ENCODE results near the gene FGF22.

Gene FGF22

DNA sequence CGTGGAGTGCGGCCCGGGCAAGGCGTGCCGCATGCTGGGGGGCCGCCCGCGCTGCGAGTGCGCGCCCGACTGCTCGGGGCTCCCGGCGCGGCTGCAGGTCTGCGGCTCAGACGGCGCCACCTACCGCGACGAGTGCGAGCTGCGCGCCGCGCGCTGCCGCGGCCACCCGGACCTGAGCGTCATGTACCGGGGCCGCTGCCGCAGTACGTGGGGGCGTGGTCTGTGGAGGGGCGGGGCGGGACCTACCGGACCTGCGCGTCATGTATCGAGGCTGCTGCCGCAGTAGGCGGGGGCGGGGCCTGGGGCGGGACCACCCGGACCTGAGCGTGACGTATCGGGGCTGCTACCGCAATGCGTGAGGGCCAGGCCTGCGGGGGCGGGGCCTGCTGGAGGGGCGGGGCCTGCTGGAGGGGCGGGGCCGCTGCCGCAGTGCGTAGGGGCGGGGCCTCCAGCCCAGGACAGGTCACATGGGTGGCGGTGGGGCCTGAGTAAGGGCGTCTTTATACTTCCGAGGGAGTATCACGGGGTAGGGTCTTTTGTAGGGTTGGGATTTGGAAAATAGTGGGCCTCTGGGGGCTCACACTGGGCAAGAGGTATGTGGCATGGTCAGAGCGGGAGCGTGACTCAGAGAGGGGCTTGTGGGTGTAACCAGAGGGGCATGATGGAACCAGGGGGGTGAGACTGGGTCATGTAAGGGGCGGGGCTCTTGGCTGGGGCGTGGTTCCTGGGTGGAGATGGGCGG, 40.8 kb downstream of the FGF22 start:
- peak; percentile 98 for DNase-seq (ENCODE audit: low read depth)

DNA sequence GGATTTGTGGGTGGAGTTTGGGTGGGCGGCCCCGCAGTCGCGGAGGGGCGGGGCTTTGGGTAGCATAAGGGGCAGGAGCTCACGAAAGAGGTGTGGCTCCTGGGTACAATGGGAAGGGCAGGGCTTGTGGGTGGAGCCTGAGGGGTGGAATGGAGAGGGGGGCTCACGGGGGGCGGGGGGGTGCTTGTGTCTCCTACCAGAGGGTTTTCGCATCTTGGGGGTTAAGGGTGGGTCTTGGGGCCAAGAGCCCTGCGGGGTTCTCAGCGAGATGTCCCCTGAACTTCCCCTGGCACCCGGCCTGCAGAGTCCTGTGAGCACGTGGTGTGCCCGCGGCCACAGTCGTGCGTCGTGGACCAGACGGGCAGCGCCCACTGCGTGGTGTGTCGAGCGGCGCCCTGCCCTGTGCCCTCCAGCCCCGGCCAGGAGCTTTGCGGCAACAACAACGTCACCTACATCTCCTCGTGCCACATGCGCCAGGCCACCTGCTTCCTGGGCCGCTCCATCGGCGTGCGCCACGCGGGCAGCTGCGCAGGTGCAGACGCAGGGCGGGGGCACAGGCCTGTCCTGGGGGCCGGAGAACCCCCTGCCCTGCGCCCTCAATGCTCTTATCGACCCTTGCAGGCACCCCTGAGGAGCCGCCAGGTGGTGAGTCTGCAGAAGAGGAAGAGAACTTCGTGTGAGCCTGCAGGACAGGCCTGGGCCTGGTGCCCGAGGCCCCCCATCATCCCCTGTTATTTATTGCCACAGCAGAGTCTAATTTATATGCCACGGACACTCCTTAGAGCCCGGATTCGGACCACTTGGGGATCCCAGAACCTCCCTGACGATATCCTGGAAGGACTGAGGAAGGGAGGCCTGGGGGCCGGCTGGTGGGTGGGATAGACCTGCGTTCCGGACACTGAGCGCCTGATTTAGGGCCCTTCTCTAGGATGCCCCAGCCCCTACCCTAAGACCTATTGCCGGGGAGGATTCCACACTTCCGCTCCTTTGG, 41.6 kb downstream of the FGF22 start:
- no peak for DNase-seq (ENCODE audit: low read depth)

DNA sequence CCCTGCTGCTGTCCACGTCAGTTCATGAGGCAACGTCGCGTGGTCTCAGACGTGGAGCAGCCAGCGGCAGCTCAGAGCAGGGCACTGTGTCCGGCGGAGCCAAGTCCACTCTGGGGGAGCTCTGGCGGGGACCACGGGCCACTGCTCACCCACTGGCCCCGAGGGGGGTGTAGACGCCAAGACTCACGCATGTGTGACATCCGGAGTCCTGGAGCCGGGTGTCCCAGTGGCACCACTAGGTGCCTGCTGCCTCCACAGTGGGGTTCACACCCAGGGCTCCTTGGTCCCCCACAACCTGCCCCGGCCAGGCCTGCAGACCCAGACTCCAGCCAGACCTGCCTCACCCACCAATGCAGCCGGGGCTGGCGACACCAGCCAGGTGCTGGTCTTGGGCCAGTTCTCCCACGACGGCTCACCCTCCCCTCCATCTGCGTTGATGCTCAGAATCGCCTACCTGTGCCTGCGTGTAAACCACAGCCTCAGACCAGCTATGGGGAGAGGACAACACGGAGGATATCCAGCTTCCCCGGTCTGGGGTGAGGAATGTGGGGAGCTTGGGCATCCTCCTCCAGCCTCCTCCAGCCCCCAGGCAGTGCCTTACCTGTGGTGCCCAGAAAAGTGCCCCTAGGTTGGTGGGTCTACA, 43.1 kb downstream of the FGF22 start:
- DNase-seq (ENCODE audit: low read depth), result no peak

DNA sequence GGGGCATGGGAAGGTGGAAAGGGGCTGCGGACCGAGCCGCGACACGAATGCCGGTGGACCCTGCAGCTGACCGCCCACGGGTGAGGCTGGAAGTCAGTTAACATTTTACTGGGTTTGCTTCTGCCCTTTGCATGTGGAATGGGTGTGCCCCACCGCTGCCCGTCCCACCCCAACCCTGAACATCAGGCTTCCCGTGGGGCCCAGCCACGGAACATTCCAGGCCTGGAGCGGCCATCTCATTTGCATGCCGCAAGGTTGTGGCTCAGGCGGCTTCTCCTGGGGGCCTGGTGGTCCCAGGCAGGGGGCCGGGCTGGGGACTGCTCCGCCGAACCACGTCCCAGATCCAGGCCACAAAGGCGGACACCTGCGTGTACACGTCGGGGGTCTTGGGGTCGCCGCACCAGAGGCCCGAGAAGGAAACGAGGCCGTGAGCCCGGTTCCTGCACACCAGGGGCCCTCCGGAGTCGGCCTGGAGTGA, 45.8 kb downstream of the FGF22 start:
- DNase-seq (ENCODE audit: low read depth), result no peak

DNA sequence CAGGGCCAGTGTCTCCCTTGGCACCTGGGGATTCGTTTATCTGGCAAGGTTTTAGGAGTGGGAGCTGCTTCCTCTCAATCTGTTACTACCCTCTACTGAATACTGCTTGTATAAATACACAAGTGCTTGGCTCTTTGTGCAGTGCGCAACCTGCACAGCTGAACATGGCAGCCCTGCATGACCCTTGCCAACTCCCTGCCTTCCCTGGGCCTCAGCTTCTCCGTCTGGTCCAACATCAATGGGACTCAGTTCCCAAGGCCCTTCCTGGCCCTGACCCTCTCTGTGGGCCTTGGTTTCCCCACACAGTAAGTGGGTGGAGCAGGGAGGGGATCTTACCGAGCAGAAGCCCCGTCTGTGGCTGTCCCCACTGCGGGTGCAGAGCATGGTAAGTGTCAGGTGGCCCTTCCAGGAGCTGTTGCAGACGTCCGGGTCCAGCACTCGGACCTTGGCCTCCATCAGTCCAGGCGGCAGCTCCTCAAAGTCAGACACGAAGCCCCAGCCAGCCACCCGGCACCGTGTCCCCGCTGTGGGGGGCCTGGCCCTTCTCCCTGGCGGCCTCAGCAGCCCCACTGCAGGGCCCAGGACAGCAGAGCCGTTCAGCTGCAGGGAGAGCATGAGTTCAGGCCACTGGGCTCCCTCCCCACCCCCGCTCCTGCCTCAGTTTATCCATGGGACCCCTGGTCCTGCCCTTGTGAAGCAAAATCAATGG, 47.1 kb downstream of the FGF22 start:
- DNase-seq (ENCODE audit: low read depth), result no peak

DNA sequence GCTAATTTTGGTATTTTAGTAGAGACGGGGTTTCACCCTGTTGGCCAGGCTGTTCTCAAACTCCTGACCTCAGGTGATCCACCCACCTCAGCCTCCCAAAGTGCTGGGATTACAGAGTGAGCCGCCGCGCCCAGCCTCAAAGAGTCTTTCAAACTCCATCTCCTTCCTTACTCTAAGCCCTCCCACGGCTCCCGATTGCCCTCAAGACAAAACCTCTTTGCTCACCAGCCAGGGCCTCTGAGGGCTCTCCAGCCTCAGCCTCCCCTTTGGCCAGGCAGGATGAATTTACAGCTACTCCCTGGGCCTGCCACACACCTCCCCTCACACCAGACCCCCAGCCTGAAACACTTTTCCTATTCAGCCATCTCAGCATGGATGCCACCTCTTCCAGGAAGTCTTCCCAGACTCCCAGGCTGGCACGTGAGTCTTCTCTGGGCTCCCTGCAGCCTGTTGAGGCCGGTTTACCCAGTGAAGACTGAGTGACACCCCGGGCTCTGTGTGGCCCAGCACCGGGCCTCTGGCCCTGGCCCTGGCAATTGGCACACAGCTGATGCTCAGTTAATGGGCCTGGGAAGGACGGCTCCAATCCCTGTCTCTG, 48.0 kb downstream of the FGF22 start:
- DNase-seq (ENCODE audit: low read depth), result no peak

DNA sequence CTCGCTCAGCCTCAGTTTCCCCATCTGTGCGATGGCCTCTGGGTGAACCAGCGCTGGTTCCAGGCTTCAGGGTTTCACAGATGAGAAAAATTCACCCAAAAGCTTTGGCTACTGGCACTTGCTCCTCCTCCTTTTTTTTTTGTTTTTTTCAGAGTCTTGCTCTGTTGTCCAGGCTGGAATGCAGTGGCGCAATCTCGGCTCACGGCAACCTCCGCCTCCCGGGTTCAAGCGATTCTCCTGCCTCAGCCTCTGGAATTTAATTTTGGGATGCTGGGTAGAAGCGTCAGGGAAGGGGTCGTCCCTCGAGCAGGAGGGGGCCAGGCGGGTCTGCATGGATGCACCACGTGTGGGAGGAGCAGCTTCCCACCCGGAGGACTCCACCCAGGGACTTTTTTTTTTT, 48.5 kb downstream of the FGF22 start:
- peak; percentile 52 for DNase-seq (ENCODE audit: low read depth)

DNA sequence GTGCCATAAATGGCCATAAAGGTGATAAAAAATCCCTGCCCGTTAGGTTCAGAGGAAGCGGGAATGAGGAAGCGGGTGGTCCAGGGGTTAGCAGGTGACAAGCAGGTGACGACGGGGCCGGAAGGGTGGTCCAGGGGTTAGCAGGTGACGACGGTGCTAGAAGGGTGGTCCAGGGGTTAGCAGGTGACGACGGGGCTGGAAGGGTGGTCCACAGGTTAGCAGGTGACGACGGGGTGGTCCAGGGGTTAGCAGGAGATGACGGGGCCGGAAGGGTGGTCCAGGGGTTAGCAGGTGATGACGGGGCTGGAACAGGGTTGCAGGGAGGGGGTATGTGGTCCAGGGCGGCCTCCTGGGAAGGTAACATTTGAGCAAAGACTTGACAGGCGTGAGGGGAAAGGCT, 49.3 kb downstream of the FGF22 start:
- no peak for DNase-seq (ENCODE audit: low read depth)

DNA sequence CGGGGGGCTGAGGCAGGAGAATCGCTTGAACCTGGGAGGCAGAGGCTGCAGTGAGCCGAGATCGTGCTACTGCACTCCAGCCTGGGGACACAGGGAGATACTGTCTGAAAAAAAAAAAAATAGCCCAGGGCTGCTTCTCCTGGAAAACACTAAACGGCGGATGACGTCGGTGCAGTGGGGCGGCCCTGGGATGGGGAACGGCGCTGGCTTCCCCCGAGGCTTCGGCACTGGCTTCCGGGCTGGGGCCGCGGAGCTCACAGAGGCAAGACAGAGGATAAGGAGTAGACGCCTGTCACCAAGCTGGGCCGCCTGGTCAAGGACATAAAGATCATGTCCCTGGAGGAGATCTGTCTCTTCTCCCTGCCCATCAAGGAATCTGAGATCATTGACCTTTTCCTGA, 50.5 kb downstream of the FGF22 start:
- no peak for DNase-seq (ENCODE audit: low read depth)
